Measurements from ENCODE around the gene PLEKHG4.

PLEKHG4 gene

DNA sequence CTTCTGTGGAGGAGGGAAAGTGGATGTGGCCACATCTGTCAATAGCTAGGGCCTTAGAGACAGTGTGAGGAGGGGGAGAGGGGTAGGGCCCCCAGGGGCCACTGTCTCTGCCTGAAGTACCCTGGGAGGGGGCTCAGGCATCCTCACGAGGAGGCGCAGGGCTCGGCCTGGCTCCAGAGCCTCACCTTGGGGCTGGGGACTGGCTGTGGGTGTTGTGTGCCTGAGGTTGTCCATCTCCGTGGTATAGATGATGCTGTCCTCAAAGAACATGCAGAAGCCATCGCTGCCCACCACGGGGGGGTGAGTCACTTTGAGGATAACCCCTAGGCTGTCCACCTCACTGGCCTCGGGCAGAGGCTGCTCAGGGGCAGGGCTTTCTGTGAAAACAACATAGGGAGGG is 12.1 kb downstream of the PLEKHG4 start:
- H3K27ac ChIP-seq (replicated peaks): no peak overlapping the region
- no peak for DNase-seq (ENCODE audit: low read depth in 1 of 2, low spot score in 1 of 2)
- H3K27me3 ChIP-seq (ENCODE audit: insufficient read depth, poor library complexity, severe bottlenecking): no peaks in the 10 kb centered on the region
- TF ChIP-seq SPI1 (IDR thresholded peaks at IDR 0.05; ENCODE audit: borderline replicate concordance, low read depth): no peak
- TF ChIP-seq, protein P1, sequence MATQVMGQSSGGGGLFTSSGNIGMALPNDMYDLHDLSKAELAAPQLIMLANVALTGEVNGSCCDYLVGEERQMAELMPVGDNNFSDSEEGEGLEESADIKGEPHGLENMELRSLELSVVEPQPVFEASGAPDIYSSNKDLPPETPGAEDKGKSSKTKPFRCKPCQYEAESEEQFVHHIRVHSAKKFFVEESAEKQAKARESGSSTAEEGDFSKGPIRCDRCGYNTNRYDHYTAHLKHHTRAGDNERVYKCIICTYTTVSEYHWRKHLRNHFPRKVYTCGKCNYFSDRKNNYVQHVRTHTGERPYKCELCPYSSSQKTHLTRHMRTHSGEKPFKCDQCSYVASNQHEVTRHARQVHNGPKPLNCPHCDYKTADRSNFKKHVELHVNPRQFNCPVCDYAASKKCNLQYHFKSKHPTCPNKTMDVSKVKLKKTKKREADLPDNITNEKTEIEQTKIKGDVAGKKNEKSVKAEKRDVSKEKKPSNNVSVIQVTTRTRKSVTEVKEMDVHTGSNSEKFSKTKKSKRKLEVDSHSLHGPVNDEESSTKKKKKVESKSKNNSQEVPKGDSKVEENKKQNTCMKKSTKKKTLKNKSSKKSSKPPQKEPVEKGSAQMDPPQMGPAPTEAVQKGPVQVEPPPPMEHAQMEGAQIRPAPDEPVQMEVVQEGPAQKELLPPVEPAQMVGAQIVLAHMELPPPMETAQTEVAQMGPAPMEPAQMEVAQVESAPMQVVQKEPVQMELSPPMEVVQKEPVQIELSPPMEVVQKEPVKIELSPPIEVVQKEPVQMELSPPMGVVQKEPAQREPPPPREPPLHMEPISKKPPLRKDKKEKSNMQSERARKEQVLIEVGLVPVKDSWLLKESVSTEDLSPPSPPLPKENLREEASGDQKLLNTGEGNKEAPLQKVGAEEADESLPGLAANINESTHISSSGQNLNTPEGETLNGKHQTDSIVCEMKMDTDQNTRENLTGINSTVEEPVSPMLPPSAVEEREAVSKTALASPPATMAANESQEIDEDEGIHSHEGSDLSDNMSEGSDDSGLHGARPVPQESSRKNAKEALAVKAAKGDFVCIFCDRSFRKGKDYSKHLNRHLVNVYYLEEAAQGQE (IDR thresholded peaks at IDR 0.05; ENCODE audit: insufficient replicate concordance, low read depth): no peak
- TF ChIP-seq POLR2AphosphoS5 (IDR thresholded peaks at IDR 0.05; ENCODE audit: low read depth): no peak
- TF ChIP-seq, protein P2, sequence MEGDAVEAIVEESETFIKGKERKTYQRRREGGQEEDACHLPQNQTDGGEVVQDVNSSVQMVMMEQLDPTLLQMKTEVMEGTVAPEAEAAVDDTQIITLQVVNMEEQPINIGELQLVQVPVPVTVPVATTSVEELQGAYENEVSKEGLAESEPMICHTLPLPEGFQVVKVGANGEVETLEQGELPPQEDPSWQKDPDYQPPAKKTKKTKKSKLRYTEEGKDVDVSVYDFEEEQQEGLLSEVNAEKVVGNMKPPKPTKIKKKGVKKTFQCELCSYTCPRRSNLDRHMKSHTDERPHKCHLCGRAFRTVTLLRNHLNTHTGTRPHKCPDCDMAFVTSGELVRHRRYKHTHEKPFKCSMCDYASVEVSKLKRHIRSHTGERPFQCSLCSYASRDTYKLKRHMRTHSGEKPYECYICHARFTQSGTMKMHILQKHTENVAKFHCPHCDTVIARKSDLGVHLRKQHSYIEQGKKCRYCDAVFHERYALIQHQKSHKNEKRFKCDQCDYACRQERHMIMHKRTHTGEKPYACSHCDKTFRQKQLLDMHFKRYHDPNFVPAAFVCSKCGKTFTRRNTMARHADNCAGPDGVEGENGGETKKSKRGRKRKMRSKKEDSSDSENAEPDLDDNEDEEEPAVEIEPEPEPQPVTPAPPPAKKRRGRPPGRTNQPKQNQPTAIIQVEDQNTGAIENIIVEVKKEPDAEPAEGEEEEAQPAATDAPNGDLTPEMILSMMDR (IDR thresholded peaks at IDR 0.05; ENCODE audit: insufficient read depth, low read length): no peak
- H3K4me3 ChIP-seq (replicated peaks; ENCODE audit: insufficient read depth, low read length): no peak overlapping the region

DNA sequence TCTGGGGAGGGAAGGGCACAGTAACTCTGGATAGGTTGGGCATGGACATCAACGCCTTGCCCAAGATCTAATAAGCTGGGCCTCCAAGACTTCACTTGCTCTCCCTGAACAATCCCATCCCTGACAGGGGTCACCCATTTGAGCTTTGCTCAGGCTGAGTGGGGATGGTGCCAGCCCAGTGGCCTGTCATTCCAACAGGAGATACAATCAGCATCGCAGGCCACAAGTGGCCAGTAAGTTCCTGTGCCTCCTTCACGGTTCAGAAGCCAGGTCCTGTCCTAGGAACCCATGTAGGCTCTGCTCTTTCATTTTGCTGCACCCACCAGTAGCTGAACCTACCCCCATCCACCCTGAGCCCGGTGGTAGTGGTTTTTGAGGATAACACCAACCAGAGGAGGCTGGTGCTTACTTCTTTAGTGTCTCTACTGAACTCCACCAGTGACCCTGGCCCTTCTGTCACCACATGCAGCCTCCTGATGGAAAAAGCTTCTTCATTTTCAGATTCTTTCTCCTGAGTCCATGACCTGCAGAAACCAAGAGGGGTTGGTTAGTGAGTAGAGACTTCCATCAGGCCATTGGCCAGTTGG is 14.9 kb downstream of the PLEKHG4 start:
- H3K27me3 ChIP-seq (ENCODE audit: insufficient read depth, poor library complexity, severe bottlenecking): peaks cover 2% of the 10 kb centered on the region
- DNase-seq (ENCODE audit: low read depth in 1 of 2, low spot score in 1 of 2): no peak
- TF ChIP-seq, protein P2 (IDR thresholded peaks at IDR 0.05; ENCODE audit: insufficient read depth, low read length): no peak
- TF ChIP-seq, protein P1 (IDR thresholded peaks at IDR 0.05; ENCODE audit: insufficient replicate concordance, low read depth): no peak
- TF ChIP-seq GABPA (IDR thresholded peaks at IDR 0.05; ENCODE audit: low read depth): no peak
- no peak for TF ChIP-seq POLR2AphosphoS5 (IDR thresholded peaks at IDR 0.05; ENCODE audit: low read depth)
- no peak for TF ChIP-seq SPI1 (IDR thresholded peaks at IDR 0.05; ENCODE audit: borderline replicate concordance, low read depth)
- H3K27ac ChIP-seq (replicated peaks): no peak overlapping the region
- no peak overlapping the region for H3K4me3 ChIP-seq (replicated peaks; ENCODE audit: insufficient read depth, low read length)

DNA sequence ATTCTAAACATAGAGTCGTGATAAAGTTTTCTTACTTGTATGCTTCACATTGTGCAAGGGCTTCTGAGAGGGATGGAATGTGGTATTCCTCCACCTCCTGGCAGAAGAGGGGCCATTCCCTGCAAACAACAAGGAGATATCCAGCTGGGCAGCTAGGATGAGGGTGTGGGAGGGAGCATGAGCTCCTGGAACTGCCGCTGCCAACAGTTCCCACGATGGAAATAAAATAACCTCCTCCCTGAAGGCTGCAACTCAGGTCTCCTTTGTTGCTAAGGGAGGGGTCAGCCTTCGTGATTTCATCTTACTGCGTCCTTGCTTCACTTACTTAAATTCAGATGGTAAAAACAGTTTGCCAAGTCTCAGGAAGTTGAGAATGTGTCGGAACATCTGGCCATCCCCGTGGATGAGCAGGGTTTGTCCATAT is 15.6 kb downstream of the PLEKHG4 start:
- peaks cover 2% of the 10 kb centered on the region for H3K27me3 ChIP-seq (ENCODE audit: insufficient read depth, poor library complexity, severe bottlenecking)
- no peak for DNase-seq (ENCODE audit: low read depth in 1 of 2, low spot score in 1 of 2)

More for the DNA sequence above, 15.6 kb downstream of the PLEKHG4 start:
- H3K27ac ChIP-seq (replicated peaks): no peak overlapping the region
- H3K4me3 ChIP-seq (replicated peaks; ENCODE audit: insufficient read depth, low read length): no peak overlapping the region
- TF ChIP-seq SPI1 (IDR thresholded peaks at IDR 0.05; ENCODE audit: borderline replicate concordance, low read depth) (no peak), POLR2AphosphoS5 (IDR thresholded peaks at IDR 0.05; ENCODE audit: low read depth) (no peak), GABPA (IDR thresholded peaks at IDR 0.05; ENCODE audit: low read depth) (no peak)
- TF ChIP-seq, protein P1 (IDR thresholded peaks at IDR 0.05; ENCODE audit: insufficient replicate concordance, low read depth): no peak
- TF ChIP-seq, protein P2 (IDR thresholded peaks at IDR 0.05; ENCODE audit: insufficient read depth, low read length): no peak
